GM12874 (cell line): ENCODE data around the gene TMEM131L.

Experiments used
- CTCF ChIP-seq: IDR thresholded peaks from 2 replicates; pipeline ENCODE4 v1.5.1; 2011; ENCODE audit warnings: low read depth, mild to moderate bottlenecking, control low read depth, low read length, moderate library complexity; ENCODE audit not compliant: insufficient read depth

The TMEM131L gene

GRCh38 chr4:153611679-153612078, 145.5 kb downstream of the TMEM131L start:
- no peak for TF ChIP-seq CTCF

- no peak for TF ChIP-seq CTCF
Observed at GRCh38 chr4:153612878-153613277, 146.7 kb downstream of the TMEM131L start.

- no peak for TF ChIP-seq CTCF
Observed at GRCh38 chr4:153616006-153616555, 149.9 kb downstream of the TMEM131L start.

- TF ChIP-seq CTCF = no peak
Observed at GRCh38 chr4:153618833-153619232, 152.7 kb downstream of the TMEM131L start.

GRCh38 chr4:153619811-153620210, 153.7 kb downstream of the TMEM131L start:
- no peak for TF ChIP-seq CTCF

- TF ChIP-seq CTCF = no peak
Observed at GRCh38 chr4:153620352-153620751, 154.2 kb downstream of the TMEM131L start.

GRCh38 chr4:153622093-153622492, 155.9 kb downstream of the TMEM131L start:
- TF ChIP-seq CTCF = no peak
